ENCODE measurements around the gene TTC39C.

TTC39C gene

DNA sequence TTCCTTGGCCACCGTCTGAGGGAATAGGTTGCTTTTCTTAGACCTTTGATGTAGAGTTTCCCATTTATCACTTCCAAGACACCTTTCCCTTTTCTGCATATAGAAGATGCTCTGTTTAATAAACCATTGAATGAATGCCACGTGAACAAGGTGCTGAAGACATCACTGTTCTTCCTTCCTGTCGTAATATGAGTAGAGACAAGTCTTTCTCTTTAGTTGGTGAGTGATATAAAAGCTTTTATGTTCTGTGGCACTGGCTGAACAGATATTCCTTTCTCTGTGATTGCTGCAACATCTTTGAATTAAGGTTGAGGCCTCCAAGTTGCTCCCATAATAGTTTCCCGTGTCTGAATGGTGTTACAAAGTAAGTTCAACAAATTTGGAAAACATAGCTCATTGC, 38.7 kb downstream of the TTC39C start:
- TF ChIP-seq POLR2A (IDR thresholded peaks at IDR 0.05; ENCODE audit: extremely low read depth, insufficient read length) (no peak), MYC (IDR thresholded peaks at IDR 0.05; ENCODE audit: low read depth, low read length) (no peak)
- TF ChIP-seq, protein P1, sequence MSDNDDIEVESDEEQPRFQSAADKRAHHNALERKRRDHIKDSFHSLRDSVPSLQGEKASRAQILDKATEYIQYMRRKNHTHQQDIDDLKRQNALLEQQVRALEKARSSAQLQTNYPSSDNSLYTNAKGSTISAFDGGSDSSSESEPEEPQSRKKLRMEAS (IDR thresholded peaks at IDR 0.05; ENCODE audit: low read depth, low read length), result no peak
- TF ChIP-seq, protein P2, sequence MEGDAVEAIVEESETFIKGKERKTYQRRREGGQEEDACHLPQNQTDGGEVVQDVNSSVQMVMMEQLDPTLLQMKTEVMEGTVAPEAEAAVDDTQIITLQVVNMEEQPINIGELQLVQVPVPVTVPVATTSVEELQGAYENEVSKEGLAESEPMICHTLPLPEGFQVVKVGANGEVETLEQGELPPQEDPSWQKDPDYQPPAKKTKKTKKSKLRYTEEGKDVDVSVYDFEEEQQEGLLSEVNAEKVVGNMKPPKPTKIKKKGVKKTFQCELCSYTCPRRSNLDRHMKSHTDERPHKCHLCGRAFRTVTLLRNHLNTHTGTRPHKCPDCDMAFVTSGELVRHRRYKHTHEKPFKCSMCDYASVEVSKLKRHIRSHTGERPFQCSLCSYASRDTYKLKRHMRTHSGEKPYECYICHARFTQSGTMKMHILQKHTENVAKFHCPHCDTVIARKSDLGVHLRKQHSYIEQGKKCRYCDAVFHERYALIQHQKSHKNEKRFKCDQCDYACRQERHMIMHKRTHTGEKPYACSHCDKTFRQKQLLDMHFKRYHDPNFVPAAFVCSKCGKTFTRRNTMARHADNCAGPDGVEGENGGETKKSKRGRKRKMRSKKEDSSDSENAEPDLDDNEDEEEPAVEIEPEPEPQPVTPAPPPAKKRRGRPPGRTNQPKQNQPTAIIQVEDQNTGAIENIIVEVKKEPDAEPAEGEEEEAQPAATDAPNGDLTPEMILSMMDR (IDR thresholded peaks at IDR 0.05; ENCODE audit: low read depth, low read length), result no peak
- no peak overlapping the region for H3K4me3 ChIP-seq (ENCODE audit: low read depth, low read length)
- no peak for DNase-seq (ENCODE audit: low read depth)

DNA sequence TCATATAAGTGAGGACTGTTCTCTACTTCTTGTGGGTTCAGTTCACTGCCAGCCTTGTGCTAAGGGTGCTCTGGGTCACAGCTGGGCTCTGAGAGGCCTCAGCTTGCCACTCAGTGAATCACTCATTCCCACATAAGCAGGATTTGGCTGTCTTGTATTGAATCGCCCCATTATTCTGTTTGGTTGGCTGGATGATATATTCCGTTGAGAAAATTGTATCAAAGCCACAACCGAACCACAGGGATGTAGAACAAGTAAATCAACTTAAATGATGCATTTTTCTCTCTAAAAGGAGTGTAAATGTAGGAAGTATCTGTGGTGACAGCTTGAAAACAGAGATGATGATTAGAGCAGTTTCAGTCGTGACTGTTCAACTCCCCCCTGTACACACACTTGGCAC, 39.6 kb downstream of the TTC39C start:
- no peak overlapping the region for H3K4me3 ChIP-seq (ENCODE audit: low read depth, low read length)
- TF ChIP-seq, protein P2 (IDR thresholded peaks at IDR 0.05; ENCODE audit: low read depth, low read length), result no peak
- TF ChIP-seq, protein P1 (IDR thresholded peaks at IDR 0.05; ENCODE audit: low read depth, low read length), result no peak
- TF ChIP-seq POLR2A (IDR thresholded peaks at IDR 0.05; ENCODE audit: extremely low read depth, insufficient read length), result no peak
- TF ChIP-seq MYC (IDR thresholded peaks at IDR 0.05; ENCODE audit: low read depth, low read length), result no peak
- no peak for DNase-seq (ENCODE audit: low read depth)

DNA sequence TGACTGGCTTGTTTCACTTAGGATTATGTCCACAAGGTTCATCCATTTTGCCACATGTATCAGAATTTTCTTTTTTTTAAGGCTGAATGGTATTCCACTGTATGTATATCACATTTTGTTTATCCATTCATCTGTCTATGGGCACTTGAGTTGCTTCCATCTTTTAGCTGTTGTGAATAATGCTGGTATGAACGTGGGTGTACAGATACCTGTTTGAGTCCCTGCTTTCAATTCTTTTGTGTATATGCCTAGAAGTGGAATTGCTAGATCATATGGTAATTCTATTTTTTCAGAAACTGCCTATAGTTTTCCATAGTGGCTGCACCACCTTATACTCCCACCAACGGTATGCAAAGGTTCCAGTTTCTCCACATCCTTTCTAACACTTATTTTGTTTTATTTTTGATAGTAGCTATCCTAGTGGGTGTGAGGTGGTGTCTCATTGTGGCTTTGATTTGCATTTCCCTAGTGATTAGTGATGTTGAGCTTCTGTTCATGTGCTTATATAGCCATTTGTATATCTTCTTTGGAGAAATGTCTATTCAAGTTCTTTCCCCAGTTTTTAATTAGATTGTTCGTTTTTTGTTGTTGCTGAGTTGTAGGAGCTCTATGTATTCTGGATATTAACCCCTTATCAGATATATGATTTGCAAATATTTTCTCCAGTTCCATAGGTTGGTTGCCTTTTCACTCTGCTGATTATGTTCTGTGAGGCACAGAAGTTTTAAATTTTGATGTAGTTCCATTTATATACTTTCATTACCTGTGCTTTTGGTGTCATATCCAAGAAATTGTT, 40.7 kb downstream of the TTC39C start:
- H3K4me3 ChIP-seq (ENCODE audit: low read depth, low read length), result no peak overlapping the region
- TF ChIP-seq POLR2A (IDR thresholded peaks at IDR 0.05; ENCODE audit: extremely low read depth, insufficient read length), result no peak
- TF ChIP-seq, protein P2 (IDR thresholded peaks at IDR 0.05; ENCODE audit: low read depth, low read length), result no peak
- no peak for TF ChIP-seq MYC (IDR thresholded peaks at IDR 0.05; ENCODE audit: low read depth, low read length)
- TF ChIP-seq, protein P1 (IDR thresholded peaks at IDR 0.05; ENCODE audit: low read depth, low read length), result no peak
- DNase-seq (ENCODE audit: low read depth), result no peak

DNA sequence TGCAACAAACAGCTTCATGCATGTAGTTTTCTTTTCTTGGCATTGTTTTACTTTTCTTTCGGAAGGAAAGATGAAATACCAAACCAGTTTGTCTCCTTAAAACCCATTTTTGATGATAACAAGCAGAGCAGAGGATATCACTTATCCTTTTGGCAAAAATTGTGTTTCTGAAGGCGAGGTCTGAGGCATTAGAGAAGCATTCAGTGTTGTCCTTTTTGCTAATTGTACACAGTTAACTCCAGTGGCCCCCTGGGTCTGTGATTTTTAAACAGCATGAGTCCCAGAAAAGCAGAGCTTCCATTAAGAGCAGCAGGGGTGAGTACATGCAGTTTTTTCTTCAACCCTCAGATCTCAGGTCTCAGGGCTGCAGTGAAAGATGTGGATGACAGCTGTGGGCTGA, 41.3 kb downstream of the TTC39C start:
- H3K4me3 ChIP-seq (ENCODE audit: low read depth, low read length), result no peak overlapping the region
- no peak for DNase-seq (ENCODE audit: low read depth)
- TF ChIP-seq MYC (IDR thresholded peaks at IDR 0.05; ENCODE audit: low read depth, low read length), result no peak
- TF ChIP-seq, protein P1 (IDR thresholded peaks at IDR 0.05; ENCODE audit: low read depth, low read length), result no peak
- TF ChIP-seq POLR2A (IDR thresholded peaks at IDR 0.05; ENCODE audit: extremely low read depth, insufficient read length), result no peak
- TF ChIP-seq, protein P2 (IDR thresholded peaks at IDR 0.05; ENCODE audit: low read depth, low read length), result no peak

DNA sequence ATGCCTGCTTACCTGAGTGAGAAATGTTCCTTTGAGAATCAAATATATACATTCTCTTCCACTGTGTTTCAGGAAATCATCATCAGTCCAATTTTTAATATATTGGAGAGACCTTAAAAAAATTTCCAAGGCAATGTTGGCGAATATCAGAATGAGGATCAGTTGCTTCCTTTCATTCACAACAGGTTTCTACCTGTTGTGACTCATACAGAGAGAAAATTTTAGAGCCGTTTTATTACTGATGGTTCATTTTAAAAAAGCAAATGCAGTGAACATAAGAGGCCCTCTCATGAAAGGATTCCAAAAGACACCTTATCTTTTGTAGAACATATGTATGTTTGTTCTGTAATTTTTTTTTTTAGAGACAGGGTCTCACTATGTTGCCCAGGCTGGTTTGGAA, 42.0 kb downstream of the TTC39C start:
- no peak for DNase-seq (ENCODE audit: low read depth)
- no peak overlapping the region for H3K4me3 ChIP-seq (ENCODE audit: low read depth, low read length)
- TF ChIP-seq POLR2A (IDR thresholded peaks at IDR 0.05; ENCODE audit: extremely low read depth, insufficient read length), result no peak
- TF ChIP-seq, protein P2 (IDR thresholded peaks at IDR 0.05; ENCODE audit: low read depth, low read length), result no peak
- TF ChIP-seq, protein P1 (IDR thresholded peaks at IDR 0.05; ENCODE audit: low read depth, low read length), result no peak
- no peak for TF ChIP-seq MYC (IDR thresholded peaks at IDR 0.05; ENCODE audit: low read depth, low read length)

Measured in NB4 (cell line).